ENCODE results near the gene LCK. TPM values are rescaled to one million over a fixed set of nuclear protein-coding genes. Genes with fewer than 3 reads are reported as not detected.

LCK gene
- total RNA-seq, 4 donors from 2014 or later: 1.1 to 6.9 (median 2.0) TPM

- Histone ChIP-seq H3K4me3 (no peak overlapping the region), H3K27me3 (no peaks in the 10 kb centered on the region), H3K36me3 (no peaks in the 10 kb centered on the region), H3K27ac (no peak overlapping the region), H3K9me3 (no peaks in the 10 kb centered on the region), H3K4me1 (no peaks in the 10 kb centered on the region)
- WGBS, 2 donors: 94 to 95% methylated on average over 4 of the region's 4 CpGs
- no peak for TF ChIP-seq EP300 (IDR thresholded peaks at IDR 0.05)
- TF ChIP-seq CTCF (IDR thresholded peaks at IDR 0.05): no peak
- TF ChIP-seq POLR2A (IDR thresholded peaks at IDR 0.05): no peak
- no peak for DNase-seq (ENCODE audit: low spot score in 2 of 2)
Observed at GRCh38 chr1:32263744-32264143, 12.7 kb downstream of the LCK start.

GRCh38 chr1:32265846-32266245 is 14.8 kb downstream of the LCK start:
- WGBS, 2 donors: 88% methylated on average over 9 of the region's 9 CpGs
- Histone ChIP-seq H3K27me3 (no peaks in the 10 kb centered on the region), H3K4me1 (no peaks in the 10 kb centered on the region), H3K36me3 (no peaks in the 10 kb centered on the region), H3K27ac (no peak overlapping the region), H3K9me3 (no peaks in the 10 kb centered on the region), H3K4me3 (no peak overlapping the region)
- no peak for TF ChIP-seq POLR2A (IDR thresholded peaks at IDR 0.05)
- TF ChIP-seq CTCF (IDR thresholded peaks at IDR 0.05): no peak
- no peak for TF ChIP-seq EP300 (IDR thresholded peaks at IDR 0.05)
- no peak for DNase-seq (ENCODE audit: low spot score in 2 of 2)

- Histone ChIP-seq H3K4me1 (no peaks in the 10 kb centered on the region), H3K27me3 (peaks cover 0 to 3% of the 10 kb centered on the region in 2 donors), H3K9me3 (no peaks in the 10 kb centered on the region), H3K27ac (no peak overlapping the region), H3K36me3 (no peaks in the 10 kb centered on the region), H3K4me3 (no peak overlapping the region)
- TF ChIP-seq POLR2A (IDR thresholded peaks at IDR 0.05): no peak
- no peak for TF ChIP-seq EP300 (IDR thresholded peaks at IDR 0.05)
- 39 to 59% methylated on average over 7 of the region's 7 CpGs for whole genome bisulfite sequencing, 2 donors
- DNase-seq (ENCODE audit: low spot score in 2 of 2): no peak
Observed at GRCh38 chr1:32266921-32267591, 16.0 kb downstream of the LCK start.

- Histone ChIP-seq H3K4me3 (no peak overlapping the region), H3K27me3 (peaks cover 0 to 24% of the 10 kb centered on the region in 2 donors), H3K27ac (no peak overlapping the region), H3K36me3 (no peaks in the 10 kb centered on the region), H3K9me3 (no peaks in the 10 kb centered on the region), H3K4me1 (no peaks in the 10 kb centered on the region)
- no peak for DNase-seq (ENCODE audit: low spot score in 2 of 2)
- TF ChIP-seq EP300 (IDR thresholded peaks at IDR 0.05) (no peak), CTCF (IDR thresholded peaks at IDR 0.05) (no peak), POLR2A (IDR thresholded peaks at IDR 0.05) (no peak)
Observed at GRCh38 chr1:32269744-32270143, 18.7 kb downstream of the LCK start.

GRCh38 chr1:32272557-32273390 is 21.7 kb downstream of the LCK start:
- no peaks in the 10 kb centered on the region for H3K36me3 ChIP-seq
- peaks cover 0 to 45% of the 10 kb centered on the region in 2 donors for H3K27me3 ChIP-seq
- TF ChIP-seq CTCF (IDR thresholded peaks at IDR 0.05) (no peak), EP300 (IDR thresholded peaks at IDR 0.05) (no peak), POLR2A (IDR thresholded peaks at IDR 0.05) (no peak)
- H3K4me3 ChIP-seq: no peak overlapping the region
- no peak for DNase-seq (ENCODE audit: low spot score in 2 of 2)
- H3K9me3 ChIP-seq: no peaks in the 10 kb centered on the region
- H3K4me1 ChIP-seq: peaks cover 0 to 4% (median 0%) of the 10 kb centered on the region in 4 donors
- 49 to 58% methylated on average over 7 of the region's 7 CpGs for WGBS, 2 donors
- no peak overlapping the region for H3K27ac ChIP-seq
